HepG2 (cell line): ENCODE results near the gene FIS1. TPM values are rescaled to one million over a fixed set of nuclear protein-coding genes. Genes with fewer than 3 reads are reported as not detected.

Experiments used
- FOSL2 ChIP-seq: sonication (generic); formaldehyde crosslinking; IDR thresholded peaks from 2 replicates; pipeline ENCODE4 v1.4.0; 2020; ENCODE audit warnings: missing genetic modification reagents
- GLI4 ChIP-seq: sonication (generic); formaldehyde crosslinking; IDR thresholded peaks from 2 replicates; pipeline ENCODE4 v1.5.1; 2020; ENCODE audit warnings: missing genetic modification reagents, mild to moderate bottlenecking, moderate library complexity, borderline replicate concordance
- HOXA5 ChIP-seq: sonication (generic); formaldehyde crosslinking; IDR thresholded peaks from 2 replicates; pipeline ENCODE4 v1.4.0; 2020; ENCODE audit warnings: missing genetic modification reagents
- NONO ChIP-seq, 2 experiments: fragments of 450-650 bp in 1 of 2; sonication (generic) in 1 of 2; formaldehyde crosslinking in 1 of 2; IDR thresholded peaks in 1 of 2; conservative IDR thresholded peaks in 1 of 2; 2 replicates each; pipeline versions ENCODE4 v1.6.1 to v1.8.0; 2017 to 2022; ENCODE audit warnings: mild to moderate bottlenecking in 1 of 2, missing genetic modification reagents in 1 of 2, moderate library complexity in 1 of 2
- PITX1 ChIP-seq: sonication (generic); formaldehyde crosslinking; IDR thresholded peaks from 2 replicates; pipeline ENCODE4 v1.5.1; 2020; ENCODE audit warnings: mild to moderate bottlenecking, missing genetic modification reagents
- RARA ChIP-seq: IDR thresholded peaks from 2 replicates; pipeline ENCODE4 v1.6.1; 2016; ENCODE audit warnings: missing genetic modification reagents, missing compliant biosample characterization
- RFX3 ChIP-seq: IDR thresholded peaks from 2 replicates; pipeline ENCODE4 v1.6.1; 2016; ENCODE audit warnings: missing biosample characterization, missing genetic modification reagents
- TBX3 ChIP-seq: fragments of 450-650 bp; IDR thresholded peaks from 2 replicates; pipeline ENCODE4 v1.6.1; 2017; ENCODE audit warnings: antibody characterized with exemption, mild to moderate bottlenecking, inconsistent platforms, borderline replicate concordance
- WIZ ChIP-seq: sonication (generic); formaldehyde crosslinking; IDR thresholded peaks from 2 replicates; pipeline ENCODE4 v1.5.1; 2020; ENCODE audit warnings: mild to moderate bottlenecking, missing genetic modification reagents
- XRCC5 ChIP-seq: fragments of 200-400 bp; formaldehyde crosslinking; optimal IDR thresholded peaks from 2 replicates; pipeline ENCODE3; 2017; ENCODE audit warnings: mild to moderate bottlenecking, low read length
- ZFP36L1 ChIP-seq: sonication (generic); formaldehyde crosslinking; IDR thresholded peaks from 2 replicates; pipeline ENCODE4 v1.8.0; 2022; ENCODE audit warnings: mild to moderate bottlenecking, missing genetic modification reagents, moderate library complexity
- ZNF20 ChIP-seq: sonication (generic); formaldehyde crosslinking; IDR thresholded peaks from 2 replicates; pipeline ENCODE4 v1.4.0; 2020; ENCODE audit warnings: mild to moderate bottlenecking, moderate library complexity, missing genetic modification reagents
- ZNF550 ChIP-seq: sonication (generic); formaldehyde crosslinking; IDR thresholded peaks from 2 replicates; pipeline ENCODE4 v1.4.0; 2020; ENCODE audit warnings: mild to moderate bottlenecking, missing genetic modification reagents, borderline replicate concordance
- ZNF570 ChIP-seq: sonication (generic); formaldehyde crosslinking; IDR thresholded peaks from 2 replicates; pipeline ENCODE4 v1.4.0; 2020; ENCODE audit warnings: mild to moderate bottlenecking, missing genetic modification reagents, borderline replicate concordance
- ZNF644 ChIP-seq: IDR thresholded peaks from 2 replicates; pipeline ENCODE4 v1.6.1; 2016; ENCODE audit warnings: low read depth
- ZNF746 ChIP-seq: sonication (generic); formaldehyde crosslinking; IDR thresholded peaks from 2 replicates; pipeline ENCODE4 v1.8.0; 2022; ENCODE audit warnings: mild to moderate bottlenecking, missing genetic modification reagents
- ZSCAN5A ChIP-seq: sonication (generic); formaldehyde crosslinking; IDR thresholded peaks from 2 replicates; pipeline ENCODE4 v1.8.0; 2022; ENCODE audit warnings: mild to moderate bottlenecking, missing genetic modification reagents, borderline replicate concordance
- polyA plus RNA-seq, 8 experiments: library from polyadenylated mRNA; depleted of rRNA in 3 of 8; stranded (reverse) in 7 of 8; unstranded in 1 of 8; fragments of >200 nt; fragmentation: Illumina TruSeq in 4 of 8; extraction: Trizol in 4 of 8; gene quantifications; 2 replicates each; pipeline versions ENCODE4 v1.2.1 to v1.2.3, GENCODE V29; 2011 to 2016; ENCODE audit warnings: low read depth in 4 of 8, missing spikeins in 1 of 8, mixed read lengths in 1 of 8; ENCODE audit not compliant: insufficient read depth in 1 of 8
- total RNA-seq, 5 experiments: library from RNA; depleted of rRNA; stranded (reverse); fragments of >200 nt; fragmentation: Illumina TruSeq; extraction: Trizol; gene quantifications; 2 replicates each; pipeline ENCODE4 v1.2.3, GENCODE V29; 2016; ENCODE audit warnings: low read depth in 1 of 5
- TF ChIP-seq, protein P1 (sequence below): IDR thresholded peaks from 2 replicates; pipeline ENCODE4 v1.6.1; 2016; ENCODE audit warnings: low read depth
- TF ChIP-seq, protein P2 (sequence below): sonication (generic); formaldehyde crosslinking; IDR thresholded peaks from 2 replicates; pipeline ENCODE4 v1.8.0; 2022; ENCODE audit warnings: missing genetic modification reagents, mild to moderate bottlenecking, moderate library complexity, borderline replicate concordance
- TF ChIP-seq, protein P3 (sequence below): sonication (generic); formaldehyde crosslinking; IDR thresholded peaks from 2 replicates; pipeline ENCODE4 v1.4.0; 2020; ENCODE audit warnings: missing genetic modification reagents
- TF ChIP-seq, protein P4 (sequence below): IDR thresholded peaks from 2 replicates; pipeline ENCODE4 v1.6.1; 2016

The FIS1 gene
- total and polyA plus RNA-seq, 2 of the 13 experiments (the other 11 are each of a cell fraction or from before 2014, with no cell fraction given) = 97.5 to 101 TPM

DNA sequence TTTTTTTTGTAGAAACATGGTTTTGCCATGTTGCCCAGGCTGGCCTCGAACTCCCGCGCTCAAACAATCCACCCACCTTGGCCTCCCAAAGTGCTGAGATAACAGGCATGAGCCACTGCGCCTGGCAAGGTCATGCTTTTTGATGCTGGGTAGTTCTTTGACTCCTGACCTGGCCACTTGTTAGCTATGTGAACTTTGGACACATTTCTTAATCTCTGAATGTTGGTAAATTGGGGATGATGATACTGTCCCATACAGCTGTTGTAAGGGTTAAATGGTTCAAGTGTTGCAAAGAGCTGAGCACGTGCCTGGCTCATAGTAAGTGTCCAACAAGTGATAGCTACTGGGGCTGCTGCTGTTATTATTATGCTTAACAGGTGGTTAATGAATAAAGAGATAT lies 24.6 kb downstream of the FIS1 start (continued):
- TF ChIP-seq, protein P1, sequence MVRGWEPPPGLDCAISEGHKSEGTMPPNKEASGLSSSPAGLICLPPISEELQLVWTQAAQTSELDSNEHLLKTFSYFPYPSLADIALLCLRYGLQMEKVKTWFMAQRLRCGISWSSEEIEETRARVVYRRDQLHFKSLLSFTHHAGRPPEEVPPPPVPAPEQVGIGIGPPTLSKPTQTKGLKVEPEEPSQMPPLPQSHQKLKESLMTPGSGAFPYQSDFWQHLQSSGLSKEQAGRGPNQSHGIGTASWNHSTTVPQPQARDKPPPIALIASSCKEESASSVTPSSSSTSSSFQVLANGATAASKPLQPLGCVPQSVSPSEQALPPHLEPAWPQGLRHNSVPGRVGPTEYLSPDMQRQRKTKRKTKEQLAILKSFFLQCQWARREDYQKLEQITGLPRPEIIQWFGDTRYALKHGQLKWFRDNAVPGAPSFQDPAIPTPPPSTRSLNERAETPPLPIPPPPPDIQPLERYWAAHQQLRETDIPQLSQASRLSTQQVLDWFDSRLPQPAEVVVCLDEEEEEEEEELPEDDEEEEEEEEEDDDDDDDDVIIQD (CRISPR knock-in tag) = no peak
- TF ChIP-seq ZNF746 (CRISPR knock-in tag) = no peak
- peak; percentile 71; the same call in 1 of the 2 replicates for TF ChIP-seq PITX1 (CRISPR knock-in tag)
- TF ChIP-seq GLI4 (CRISPR knock-in tag) = no peak
- TF ChIP-seq RARA (CRISPR knock-in tag) = peak; percentile 46; the same call in 1 of the 2 replicates
- no peak for TF ChIP-seq NONO (IDR thresholded peaks at IDR 0.05)
- TF ChIP-seq NONO (CRISPR knock-in tag; conservative IDR thresholded peaks at IDR 0.05) = peak; percentile 26; the same call in 1 of the 2 replicates
- TF ChIP-seq FOSL2 (CRISPR knock-in tag) = peak; percentile 50
- TF ChIP-seq, protein P2, sequence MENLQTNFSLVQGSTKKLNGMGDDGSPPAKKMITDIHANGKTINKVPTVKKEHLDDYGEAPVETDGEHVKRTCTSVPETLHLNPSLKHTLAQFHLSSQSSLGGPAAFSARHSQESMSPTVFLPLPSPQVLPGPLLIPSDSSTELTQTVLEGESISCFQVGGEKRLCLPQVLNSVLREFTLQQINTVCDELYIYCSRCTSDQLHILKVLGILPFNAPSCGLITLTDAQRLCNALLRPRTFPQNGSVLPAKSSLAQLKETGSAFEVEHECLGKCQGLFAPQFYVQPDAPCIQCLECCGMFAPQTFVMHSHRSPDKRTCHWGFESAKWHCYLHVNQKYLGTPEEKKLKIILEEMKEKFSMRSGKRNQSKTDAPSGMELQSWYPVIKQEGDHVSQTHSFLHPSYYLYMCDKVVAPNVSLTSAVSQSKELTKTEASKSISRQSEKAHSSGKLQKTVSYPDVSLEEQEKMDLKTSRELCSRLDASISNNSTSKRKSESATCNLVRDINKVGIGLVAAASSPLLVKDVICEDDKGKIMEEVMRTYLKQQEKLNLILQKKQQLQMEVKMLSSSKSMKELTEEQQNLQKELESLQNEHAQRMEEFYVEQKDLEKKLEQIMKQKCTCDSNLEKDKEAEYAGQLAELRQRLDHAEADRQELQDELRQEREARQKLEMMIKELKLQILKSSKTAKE (CRISPR knock-in tag) = no peak
- TF ChIP-seq ZSCAN5A (CRISPR knock-in tag) = no peak
- TF ChIP-seq ZNF550 (CRISPR knock-in tag) = no peak
- no peak for TF ChIP-seq XRCC5
- TF ChIP-seq ZNF570 = no peak
- peak; percentile 58 for TF ChIP-seq ZNF644 (CRISPR knock-in tag)
- TF ChIP-seq HOXA5 (CRISPR knock-in tag) = no peak
- TF ChIP-seq, protein P3, sequence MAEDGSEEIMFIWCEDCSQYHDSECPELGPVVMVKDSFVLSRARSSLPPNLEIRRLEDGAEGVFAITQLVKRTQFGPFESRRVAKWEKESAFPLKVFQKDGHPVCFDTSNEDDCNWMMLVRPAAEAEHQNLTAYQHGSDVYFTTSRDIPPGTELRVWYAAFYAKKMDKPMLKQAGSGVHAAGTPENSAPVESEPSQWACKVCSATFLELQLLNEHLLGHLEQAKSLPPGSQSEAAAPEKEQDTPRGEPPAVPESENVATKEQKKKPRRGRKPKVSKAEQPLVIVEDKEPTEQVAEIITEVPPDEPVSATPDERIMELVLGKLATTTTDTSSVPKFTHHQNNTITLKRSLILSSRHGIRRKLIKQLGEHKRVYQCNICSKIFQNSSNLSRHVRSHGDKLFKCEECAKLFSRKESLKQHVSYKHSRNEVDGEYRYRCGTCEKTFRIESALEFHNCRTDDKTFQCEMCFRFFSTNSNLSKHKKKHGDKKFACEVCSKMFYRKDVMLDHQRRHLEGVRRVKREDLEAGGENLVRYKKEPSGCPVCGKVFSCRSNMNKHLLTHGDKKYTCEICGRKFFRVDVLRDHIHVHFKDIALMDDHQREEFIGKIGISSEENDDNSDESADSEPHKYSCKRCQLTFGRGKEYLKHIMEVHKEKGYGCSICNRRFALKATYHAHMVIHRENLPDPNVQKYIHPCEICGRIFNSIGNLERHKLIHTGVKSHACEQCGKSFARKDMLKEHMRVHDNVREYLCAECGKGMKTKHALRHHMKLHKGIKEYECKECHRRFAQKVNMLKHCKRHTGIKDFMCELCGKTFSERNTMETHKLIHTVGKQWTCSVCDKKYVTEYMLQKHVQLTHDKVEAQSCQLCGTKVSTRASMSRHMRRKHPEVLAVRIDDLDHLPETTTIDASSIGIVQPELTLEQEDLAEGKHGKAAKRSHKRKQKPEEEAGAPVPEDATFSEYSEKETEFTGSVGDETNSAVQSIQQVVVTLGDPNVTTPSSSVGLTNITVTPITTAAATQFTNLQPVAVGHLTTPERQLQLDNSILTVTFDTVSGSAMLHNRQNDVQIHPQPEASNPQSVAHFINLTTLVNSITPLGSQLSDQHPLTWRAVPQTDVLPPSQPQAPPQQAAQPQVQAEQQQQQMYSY (CRISPR knock-in tag) = no peak
- TF ChIP-seq, protein P4, sequence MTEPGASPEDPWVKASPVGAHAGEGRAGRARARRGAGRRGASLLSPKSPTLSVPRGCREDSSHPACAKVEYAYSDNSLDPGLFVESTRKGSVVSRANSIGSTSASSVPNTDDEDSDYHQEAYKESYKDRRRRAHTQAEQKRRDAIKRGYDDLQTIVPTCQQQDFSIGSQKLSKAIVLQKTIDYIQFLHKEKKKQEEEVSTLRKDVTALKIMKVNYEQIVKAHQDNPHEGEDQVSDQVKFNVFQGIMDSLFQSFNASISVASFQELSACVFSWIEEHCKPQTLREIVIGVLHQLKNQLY (CRISPR knock-in tag) = no peak
- TF ChIP-seq ZFP36L1 (CRISPR knock-in tag) = no peak
- TF ChIP-seq TBX3 = no peak
- TF ChIP-seq RFX3 (CRISPR knock-in tag) = no peak
- TF ChIP-seq WIZ (CRISPR knock-in tag) = no peak
- no peak for TF ChIP-seq ZNF20 (CRISPR knock-in tag)
